Activated CD4-positive, alpha-beta T cell treated with anti-CD3 and anti-CD28 coated beads, Interleukin-2, amount 50 U/mL, for 4 hours (primary cell): ENCODE measurements around the gene MEIG1.
"Not testable (repeated sequence)": the region's sequence is repeated elsewhere in the genome, so short reads cannot be mapped to it uniquely, and the experiment has no call there.

Source experiments
- DNase-seq, 2 experiments: peaks; one replicate each; pipeline ENCODE4 v3.0.0-alpha.2; 2020

The MEIG1 gene

GRCh38 chr10:14958872-14959220 lies 342 bp upstream of the MEIG1 start:
- no peak for DNase-seq

- no peak for DNase-seq
Measured at GRCh38 chr10:14967897-14968296, 8.7 kb downstream of the MEIG1 start.

GRCh38 chr10:14971867-14972448 lies 12.8 kb downstream of the MEIG1 start:
- peak; percentile 42 to 50 for DNase-seq

- not testable (repeated sequence) for DNase-seq
Measured at GRCh38 chr10:14974153-14974998, 15.2 kb downstream of the MEIG1 start.

- no peak for DNase-seq
Measured at GRCh38 chr10:14975672-14976273, 16.6 kb downstream of the MEIG1 start.

GRCh38 chr10:14982744-14983143 lies 23.6 kb downstream of the MEIG1 start:
- no peak for DNase-seq

- DNase-seq, result not testable (repeated sequence)
Measured at GRCh38 chr10:14989552-14989951, 30.4 kb downstream of the MEIG1 start.

- DNase-seq, result peak; percentile 45 to 53
Measured at GRCh38 chr10:14991035-14991749, 32.0 kb downstream of the MEIG1 start.

GRCh38 chr10:14992336-14992735 lies 33.1 kb downstream of the MEIG1 start:
- DNase-seq, result not testable (repeated sequence)

GRCh38 chr10:14993500-14994455 lies 34.6 kb downstream of the MEIG1 start:
- DNase-seq, result not testable (repeated sequence)

- DNase-seq, result no peak
Measured at GRCh38 chr10:14995964-14996565, 36.9 kb downstream of the MEIG1 start.

- DNase-seq, result not testable (repeated sequence)
Measured at GRCh38 chr10:15013530-15013929, 54.3 kb downstream of the MEIG1 start.

GRCh38 chr10:15015451-15015850 lies 56.3 kb downstream of the MEIG1 start:
- no peak for DNase-seq

GRCh38 chr10:15020966-15021365 lies 61.8 kb downstream of the MEIG1 start:
- DNase-seq, result not testable (repeated sequence)
